ENCODE results near the gene NAV2. TPM values are rescaled to one million over a fixed set of nuclear protein-coding genes. Genes with fewer than 3 reads are reported as not detected.

The NAV2 gene
- polyA plus RNA-seq, 1 donor from 2014 or later = 3.0 TPM

DNA sequence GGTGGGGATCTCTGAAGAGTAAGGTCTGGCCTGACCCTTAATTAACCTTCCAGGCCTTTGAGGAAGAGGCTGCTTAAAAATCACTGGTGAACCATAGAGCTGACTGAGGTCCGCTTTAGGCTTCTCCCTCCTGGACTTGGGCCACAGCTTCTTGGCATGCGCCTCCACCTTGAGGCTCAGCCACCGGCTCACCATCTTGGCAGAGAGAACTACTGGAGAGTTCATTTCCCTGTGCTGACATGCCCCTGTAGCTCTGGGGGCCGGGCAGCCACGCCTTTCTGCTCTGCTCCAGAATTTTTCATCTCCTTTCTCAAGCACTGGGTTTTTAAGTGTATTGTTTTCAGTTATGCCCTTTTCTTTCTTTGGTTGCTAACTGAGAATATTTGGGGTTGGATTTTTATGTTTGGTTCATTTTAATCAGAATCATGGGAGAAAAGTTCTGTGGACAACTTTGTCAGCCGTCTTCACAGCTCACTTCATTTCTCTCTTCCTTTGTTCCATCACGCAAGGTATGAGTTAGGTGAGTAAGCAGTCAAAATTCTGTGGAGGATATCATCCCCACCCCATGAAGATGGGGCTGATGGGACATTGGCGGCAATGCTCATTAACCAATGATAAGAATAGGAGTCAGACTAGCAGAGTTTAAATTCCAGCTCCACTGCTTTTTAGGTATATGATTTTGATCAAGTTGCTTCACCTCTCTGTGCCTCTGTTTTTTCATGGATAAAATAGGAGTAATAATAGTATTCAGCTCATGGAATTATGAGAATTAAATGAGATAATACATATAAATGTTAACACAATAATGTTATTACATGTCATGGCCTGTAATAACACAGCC, 343.7 kb downstream of the NAV2 start:
- no peak for TF ChIP-seq TAF1 (IDR thresholded peaks at IDR 0.05; ENCODE audit: low read depth)
- TF ChIP-seq MXI1 (conservative IDR thresholded peaks at IDR 0.05; ENCODE audit: poor library complexity, severe bottlenecking) = no peak
- TF ChIP-seq CTCF (IDR thresholded peaks at IDR 0.05; ENCODE audit: poor library complexity, severe bottlenecking) = no peak
- TF ChIP-seq EP300 (conservative IDR thresholded peaks at IDR 0.05; ENCODE audit: poor library complexity, severe bottlenecking) = no peak
- TF ChIP-seq, protein P1, sequence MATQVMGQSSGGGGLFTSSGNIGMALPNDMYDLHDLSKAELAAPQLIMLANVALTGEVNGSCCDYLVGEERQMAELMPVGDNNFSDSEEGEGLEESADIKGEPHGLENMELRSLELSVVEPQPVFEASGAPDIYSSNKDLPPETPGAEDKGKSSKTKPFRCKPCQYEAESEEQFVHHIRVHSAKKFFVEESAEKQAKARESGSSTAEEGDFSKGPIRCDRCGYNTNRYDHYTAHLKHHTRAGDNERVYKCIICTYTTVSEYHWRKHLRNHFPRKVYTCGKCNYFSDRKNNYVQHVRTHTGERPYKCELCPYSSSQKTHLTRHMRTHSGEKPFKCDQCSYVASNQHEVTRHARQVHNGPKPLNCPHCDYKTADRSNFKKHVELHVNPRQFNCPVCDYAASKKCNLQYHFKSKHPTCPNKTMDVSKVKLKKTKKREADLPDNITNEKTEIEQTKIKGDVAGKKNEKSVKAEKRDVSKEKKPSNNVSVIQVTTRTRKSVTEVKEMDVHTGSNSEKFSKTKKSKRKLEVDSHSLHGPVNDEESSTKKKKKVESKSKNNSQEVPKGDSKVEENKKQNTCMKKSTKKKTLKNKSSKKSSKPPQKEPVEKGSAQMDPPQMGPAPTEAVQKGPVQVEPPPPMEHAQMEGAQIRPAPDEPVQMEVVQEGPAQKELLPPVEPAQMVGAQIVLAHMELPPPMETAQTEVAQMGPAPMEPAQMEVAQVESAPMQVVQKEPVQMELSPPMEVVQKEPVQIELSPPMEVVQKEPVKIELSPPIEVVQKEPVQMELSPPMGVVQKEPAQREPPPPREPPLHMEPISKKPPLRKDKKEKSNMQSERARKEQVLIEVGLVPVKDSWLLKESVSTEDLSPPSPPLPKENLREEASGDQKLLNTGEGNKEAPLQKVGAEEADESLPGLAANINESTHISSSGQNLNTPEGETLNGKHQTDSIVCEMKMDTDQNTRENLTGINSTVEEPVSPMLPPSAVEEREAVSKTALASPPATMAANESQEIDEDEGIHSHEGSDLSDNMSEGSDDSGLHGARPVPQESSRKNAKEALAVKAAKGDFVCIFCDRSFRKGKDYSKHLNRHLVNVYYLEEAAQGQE (IDR thresholded peaks at IDR 0.05; ENCODE audit: borderline replicate concordance) = no peak
- no peak for TF ChIP-seq EZH2 (IDR thresholded peaks at IDR 0.05; ENCODE audit: borderline replicate concordance, insufficient read depth, low read length, poor library complexity, severe bottlenecking)
- TF ChIP-seq POLR2AphosphoS5 (IDR thresholded peaks at IDR 0.05) = no peak
- TF ChIP-seq SMC3 (conservative IDR thresholded peaks at IDR 0.05; ENCODE audit: poor library complexity) = no peak
- no peak for TF ChIP-seq RAD21 (conservative IDR thresholded peaks at IDR 0.05)
- no peak overlapping the region for H3K9ac ChIP-seq (ENCODE audit: low read length)
- no peaks in the 10 kb centered on the region for H4K20me1 ChIP-seq (ENCODE audit: insufficient read depth)
- H3K9me2 ChIP-seq (ENCODE audit: insufficient read depth, low read length) = no peaks in the 10 kb centered on the region
- no peak overlapping the region for H3K4me3 ChIP-seq (ENCODE audit: low read length)
- H3K4me2 ChIP-seq (ENCODE audit: low read length) = no peak overlapping the region
- no peaks in the 10 kb centered on the region for H3K27me3 ChIP-seq (ENCODE audit: insufficient read depth, low read depth, low read length)
- no peaks in the 10 kb centered on the region for H3K79me2 ChIP-seq (replicated peaks; ENCODE audit: insufficient read depth, low read length)
- H3K36me3 ChIP-seq (ENCODE audit: insufficient read depth, low read length) = no peaks in the 10 kb centered on the region
- H3K9me3 ChIP-seq (ENCODE audit: low read length) = no peaks in the 10 kb centered on the region
- no peak overlapping the region for H3K27ac ChIP-seq (ENCODE audit: low read length)
- no peak overlapping the region for H2AFZ ChIP-seq (ENCODE audit: low read depth, low read length)
- peaks cover 3% of the 10 kb centered on the region for H3F3A ChIP-seq (ENCODE audit: insufficient read depth, low read length, poor library complexity, severe bottlenecking)

DNA sequence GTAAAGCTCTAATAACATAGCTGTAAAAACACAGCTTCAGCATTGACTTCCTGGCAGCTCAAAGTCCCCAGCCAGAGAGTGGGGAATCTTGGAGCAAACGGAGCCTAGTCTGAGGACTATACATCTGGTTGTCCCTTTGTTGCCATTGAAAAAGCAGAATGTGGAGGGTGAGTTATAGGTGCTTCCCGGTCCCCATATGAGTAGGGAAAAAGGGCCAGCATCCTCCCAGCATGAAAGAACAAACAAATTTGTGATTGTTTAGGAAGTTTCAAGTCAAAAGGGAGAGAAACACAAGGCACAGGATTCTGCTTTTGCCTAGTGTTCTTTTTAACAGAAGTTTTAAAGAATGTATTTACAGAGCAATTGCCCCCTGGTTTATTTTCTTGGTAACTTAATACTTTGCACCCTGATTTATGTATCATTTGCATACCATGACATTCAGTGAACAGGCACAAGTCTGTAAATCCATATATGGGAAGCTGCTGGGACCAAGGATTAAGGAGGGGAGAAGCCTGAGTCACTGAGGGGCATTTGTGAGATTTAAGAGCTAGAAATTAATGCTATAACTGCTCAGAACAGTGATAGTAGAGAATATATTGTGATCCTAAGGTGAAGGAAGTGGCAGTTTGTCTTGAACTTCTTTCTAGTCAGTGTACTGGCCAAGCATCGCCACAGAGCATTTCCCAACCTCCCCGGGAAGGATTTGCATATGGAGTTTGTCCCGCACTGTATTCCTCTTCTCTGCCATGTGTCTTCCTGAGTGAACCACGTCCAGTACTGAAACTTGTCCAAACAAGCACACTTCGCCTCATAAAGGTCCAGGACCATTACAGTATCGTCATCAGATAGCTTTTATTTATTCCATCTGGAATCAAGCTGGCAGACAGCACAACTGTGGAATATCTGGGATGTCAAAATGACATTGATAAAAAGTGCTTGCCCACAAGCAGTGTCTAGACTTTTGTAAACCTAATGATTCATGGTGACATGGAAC, 344.6 kb downstream of the NAV2 start:
- TF ChIP-seq, protein P1 (IDR thresholded peaks at IDR 0.05; ENCODE audit: borderline replicate concordance) = no peak
- TF ChIP-seq EP300 (conservative IDR thresholded peaks at IDR 0.05; ENCODE audit: poor library complexity, severe bottlenecking) = no peak
- no peak for TF ChIP-seq MXI1 (conservative IDR thresholded peaks at IDR 0.05; ENCODE audit: poor library complexity, severe bottlenecking)
- no peak for TF ChIP-seq POLR2AphosphoS5 (IDR thresholded peaks at IDR 0.05)
- no peak for TF ChIP-seq SMC3 (conservative IDR thresholded peaks at IDR 0.05; ENCODE audit: poor library complexity)
- TF ChIP-seq CTCF (IDR thresholded peaks at IDR 0.05; ENCODE audit: poor library complexity, severe bottlenecking) = no peak
- TF ChIP-seq RAD21 (conservative IDR thresholded peaks at IDR 0.05) = no peak
- no peak for TF ChIP-seq TAF1 (IDR thresholded peaks at IDR 0.05; ENCODE audit: low read depth)
- TF ChIP-seq EZH2 (IDR thresholded peaks at IDR 0.05; ENCODE audit: borderline replicate concordance, insufficient read depth, low read length, poor library complexity, severe bottlenecking) = no peak
- no peak overlapping the region for H2AFZ ChIP-seq (ENCODE audit: low read depth, low read length)
- H3K9me2 ChIP-seq (ENCODE audit: insufficient read depth, low read length) = no peaks in the 10 kb centered on the region
- H3K4me2 ChIP-seq (ENCODE audit: low read length) = no peak overlapping the region
- no peaks in the 10 kb centered on the region for H3K79me2 ChIP-seq (replicated peaks; ENCODE audit: insufficient read depth, low read length)
- no peaks in the 10 kb centered on the region for H3F3A ChIP-seq (ENCODE audit: insufficient read depth, low read length, poor library complexity, severe bottlenecking)
- H3K9ac ChIP-seq (ENCODE audit: low read length) = no peak overlapping the region
- H3K9me3 ChIP-seq (ENCODE audit: low read length) = no peaks in the 10 kb centered on the region
- H4K20me1 ChIP-seq (ENCODE audit: insufficient read depth) = no peaks in the 10 kb centered on the region
- H3K27ac ChIP-seq (ENCODE audit: low read length) = peak overlapping the region; percentile 56
- H3K4me3 ChIP-seq (ENCODE audit: low read length) = no peak overlapping the region
- no peaks in the 10 kb centered on the region for H3K36me3 ChIP-seq (ENCODE audit: insufficient read depth, low read length)
- H3K27me3 ChIP-seq (ENCODE audit: insufficient read depth, low read depth, low read length) = no peaks in the 10 kb centered on the region

All from neural cell (in vitro differentiated cells).